ENCODE results near the gene NFX1. TPM values are rescaled to one million over a fixed set of nuclear protein-coding genes. Genes with fewer than 3 reads are reported as not detected.
"Not testable (repeated sequence)": the region's sequence is repeated elsewhere in the genome, so short reads cannot be mapped to it uniquely, and the experiment has no call there.

The NFX1 gene
- total RNA-seq, 1 experiment from 2014 or later: 15.4 TPM

- H3K4me3 ChIP-seq (ENCODE audit: low read length): no peak overlapping the region
- CTCF ChIA-PET: no interaction called here
- DNase-seq: no peak
- peaks cover 39% of the 10 kb centered on the region for H3K36me3 ChIP-seq (ENCODE audit: low read depth, low read length)
- no peak overlapping the region for H3K4me2 ChIP-seq (ENCODE audit: low read length)
- no peak overlapping the region for H2AFZ ChIP-seq (ENCODE audit: low read length)
- H3K79me2 ChIP-seq (ENCODE audit: low read length): no peaks in the 10 kb centered on the region
- H3K4me1 ChIP-seq (ENCODE audit: insufficient read depth, low read length): no peaks in the 10 kb centered on the region
- no peaks in the 10 kb centered on the region for H3F3A ChIP-seq (ENCODE audit: low read length, unreplicated experiment)
- no peak overlapping the region for H3K9ac ChIP-seq (ENCODE audit: low read length)
- TF ChIP-seq EZH2 (IDR thresholded peaks at IDR 0.05; ENCODE audit: low read length, unreplicated experiment) (no peak), CTCF (conservative IDR thresholded peaks at IDR 0.05; ENCODE audit: low read depth, low read length) (no peak)
- intact Hi-C loops (cut with micrococcal nuclease): no loop called here
- no peaks in the 10 kb centered on the region for H3K9me2 ChIP-seq (replicated peaks; ENCODE audit: low read length)
- H3K27ac ChIP-seq (ENCODE audit: low read length): no peak overlapping the region
- no peak for ATAC-seq
- H3K27me3 ChIP-seq (ENCODE audit: low read length): no peaks in the 10 kb centered on the region
- H4K20me1 ChIP-seq (ENCODE audit: low read length): no peaks in the 10 kb centered on the region
- BruUV-seq (replicated peaks): no TSS peak
- POLR2A ChIA-PET (ENCODE audit: unreplicated experiment): no interaction called here
- H3K9me3 ChIP-seq (ENCODE audit: low read length): no peaks in the 10 kb centered on the region
Observed at GRCh38 chr9:33310748-33311147, 20.4 kb downstream of the NFX1 start.

GRCh38 chr9:33311953-33312352 lies 21.6 kb downstream of the NFX1 start:
- H3K4me3 ChIP-seq (ENCODE audit: low read length): no peak overlapping the region
- H3F3A ChIP-seq (ENCODE audit: low read length, unreplicated experiment): no peaks in the 10 kb centered on the region
- no peaks in the 10 kb centered on the region for H4K20me1 ChIP-seq (ENCODE audit: low read length)
- DNase-seq (peak; percentile 9), ATAC-seq (no peak)
- no peaks in the 10 kb centered on the region for H3K4me1 ChIP-seq (ENCODE audit: insufficient read depth, low read length)
- no peak overlapping the region for H2AFZ ChIP-seq (ENCODE audit: low read length)
- no peaks in the 10 kb centered on the region for H3K79me2 ChIP-seq (ENCODE audit: low read length)
- no peak overlapping the region for H3K27ac ChIP-seq (ENCODE audit: low read length)
- no peaks in the 10 kb centered on the region for H3K27me3 ChIP-seq (ENCODE audit: low read length)
- ChIA-PET CTCF (no interaction called here), POLR2A (ENCODE audit: unreplicated experiment) (no interaction called here)
- no peak overlapping the region for H3K4me2 ChIP-seq (ENCODE audit: low read length)
- no peak overlapping the region for H3K9ac ChIP-seq (ENCODE audit: low read length)
- H3K9me2 ChIP-seq (replicated peaks; ENCODE audit: low read length): no peaks in the 10 kb centered on the region
- TF ChIP-seq EZH2phosphoT487 (IDR thresholded peaks at IDR 0.05; ENCODE audit: borderline replicate concordance, low read length): no peak
- no peak for TF ChIP-seq CTCF (conservative IDR thresholded peaks at IDR 0.05; ENCODE audit: low read depth, low read length)
- no peak for TF ChIP-seq EZH2 (IDR thresholded peaks at IDR 0.05; ENCODE audit: low read length, unreplicated experiment)
- peaks cover 31% of the 10 kb centered on the region for H3K36me3 ChIP-seq (ENCODE audit: low read depth, low read length)
- BruUV-seq (replicated peaks): no TSS peak
- intact Hi-C loops (cut with micrococcal nuclease): no loop called here
- H3K9me3 ChIP-seq (ENCODE audit: low read length): no peaks in the 10 kb centered on the region

- Histone ChIP-seq H3K4me1 (ENCODE audit: insufficient read depth, low read length) (peaks cover 17% of the 10 kb centered on the region), H3K36me3 (ENCODE audit: low read depth, low read length) (peaks cover 38% of the 10 kb centered on the region)
Observed at GRCh38 chr9:33315371-33315770, 25.1 kb downstream of the NFX1 start.

GRCh38 chr9:33317136-33317535 lies 26.8 kb downstream of the NFX1 start:
- POLR2A ChIA-PET (ENCODE audit: unreplicated experiment); H3K9me2 ChIP-seq (replicated peaks; ENCODE audit: low read length); ATAC-seq; H3K9ac ChIP-seq (ENCODE audit: low read length); BruUV-seq (replicated peaks); H3K4me2 ChIP-seq (ENCODE audit: low read length); H3K79me2 ChIP-seq (ENCODE audit: low read length); H3K27ac ChIP-seq (ENCODE audit: low read length); DNase-seq; H3K4me3 ChIP-seq (ENCODE audit: low read length); CTCF ChIA-PET; H3F3A ChIP-seq (ENCODE audit: low read length, unreplicated experiment); intact Hi-C loops (cut with micrococcal nuclease); H2AFZ ChIP-seq (ENCODE audit: low read length); H4K20me1 ChIP-seq (ENCODE audit: low read length); H3K27me3 ChIP-seq (ENCODE audit: low read length); H3K9me3 ChIP-seq (ENCODE audit: low read length): not testable (repeated sequence)
- peaks cover 34% of the 10 kb centered on the region for H3K36me3 ChIP-seq (ENCODE audit: low read depth, low read length)
- peaks cover 32% of the 10 kb centered on the region for H3K4me1 ChIP-seq (ENCODE audit: insufficient read depth, low read length)

More at GRCh38 chr9:33315371-33315770, 25.1 kb downstream of the NFX1 start:
- DNase-seq (no peak), ATAC-seq (no peak)
- Histone ChIP-seq H3K27me3 (ENCODE audit: low read length) (no peaks in the 10 kb centered on the region), H3K4me2 (ENCODE audit: low read length) (no peak overlapping the region), H4K20me1 (ENCODE audit: low read length) (no peaks in the 10 kb centered on the region), H3K79me2 (ENCODE audit: low read length) (no peaks in the 10 kb centered on the region), H3K9ac (ENCODE audit: low read length) (no peak overlapping the region), H3K9me2 (replicated peaks; ENCODE audit: low read length) (no peaks in the 10 kb centered on the region), H3F3A (ENCODE audit: low read length, unreplicated experiment) (peaks cover 4% of the 10 kb centered on the region), H3K9me3 (ENCODE audit: low read length) (no peaks in the 10 kb centered on the region), H3K4me3 (ENCODE audit: low read length) (no peak overlapping the region), H2AFZ (ENCODE audit: low read length) (no peak overlapping the region), H3K27ac (ENCODE audit: low read length) (no peak overlapping the region)
- intact Hi-C loops (cut with micrococcal nuclease): no loop called here
- CTCF ChIA-PET: no interaction called here
- POLR2A ChIA-PET (ENCODE audit: unreplicated experiment): no interaction called here
- TF ChIP-seq CTCF (conservative IDR thresholded peaks at IDR 0.05; ENCODE audit: low read depth, low read length): no peak
- BruUV-seq (replicated peaks): no TSS peak
